ENCODE data around the gene KPTN. TPM values are rescaled to one million over a fixed set of nuclear protein-coding genes. Genes with fewer than 3 reads are reported as not detected.

The KPTN gene
- total RNA-seq, 1 donor: 2.9 TPM

GRCh38 chr19:47469363-47469700 lies 14.7 kb downstream of the KPTN start:
- no peak for TF ChIP-seq CTCF (IDR thresholded peaks at IDR 0.05; ENCODE audit: insufficient read depth, low read length)
- H3K4me3 ChIP-seq (ENCODE audit: low read depth, low read length): no peak overlapping the region
- DNase-seq (ENCODE audit: low read depth): no peak

- H3K4me3 ChIP-seq (ENCODE audit: low read depth, low read length): no peak overlapping the region
- no peak for DNase-seq (ENCODE audit: low read depth)
- TF ChIP-seq CTCF (IDR thresholded peaks at IDR 0.05; ENCODE audit: insufficient read depth, low read length): no peak
Observed at GRCh38 chr19:47467914-47468313, 16.1 kb downstream of the KPTN start.

GRCh38 chr19:47465957-47466356 lies 18.1 kb downstream of the KPTN start:
- TF ChIP-seq CTCF (IDR thresholded peaks at IDR 0.05; ENCODE audit: insufficient read depth, low read length): no peak
- DNase-seq (ENCODE audit: low read depth): no peak

GRCh38 chr19:47464675-47465419 lies 19.2 kb downstream of the KPTN start:
- H3K4me3 ChIP-seq (ENCODE audit: low read depth, low read length): no peak overlapping the region
- DNase-seq (ENCODE audit: low read depth): no peak
- TF ChIP-seq CTCF (IDR thresholded peaks at IDR 0.05; ENCODE audit: insufficient read depth, low read length): no peak

More at GRCh38 chr19:47465957-47466356, 18.1 kb downstream of the KPTN start:
- H3K4me3 ChIP-seq (ENCODE audit: low read depth, low read length): no peak overlapping the region

GRCh38 chr19:47461876-47462275 lies 22.1 kb downstream of the KPTN start:
- no peak overlapping the region for H3K4me3 ChIP-seq (ENCODE audit: low read depth, low read length)
- no peak for DNase-seq (ENCODE audit: low read depth)
- no peak for TF ChIP-seq CTCF (IDR thresholded peaks at IDR 0.05; ENCODE audit: insufficient read depth, low read length)

GRCh38 chr19:47459477-47459876 lies 24.5 kb downstream of the KPTN start:
- no peak for TF ChIP-seq CTCF (IDR thresholded peaks at IDR 0.05; ENCODE audit: insufficient read depth, low read length)
- no peak overlapping the region for H3K4me3 ChIP-seq (ENCODE audit: low read depth, low read length)
- DNase-seq (ENCODE audit: low read depth): no peak

GRCh38 chr19:47458672-47459071 lies 25.3 kb downstream of the KPTN start:
- H3K4me3 ChIP-seq (ENCODE audit: low read depth, low read length): no peak overlapping the region
- DNase-seq (ENCODE audit: low read depth): no peak
- no peak for TF ChIP-seq CTCF (IDR thresholded peaks at IDR 0.05; ENCODE audit: insufficient read depth, low read length)

Measured in fibroblast of the aortic adventitia (primary cell).